Right hindlimb (tissue), 1 donor: ENCODE results near the gene THSD4.

ENCODE experiments used
- DNase-seq: peaks from one replicate; pipeline ENCODE4 v3.0.0-alpha.2; 2018

THSD4 gene

GRCh38 chr15:71272932-71273331 is 157.7 kb downstream of the THSD4 start:
- no peak for DNase-seq

- DNase-seq: peak; percentile 64
Observed at GRCh38 chr15:71273731-71274447, 158.6 kb downstream of the THSD4 start.

GRCh38 chr15:71274448-71274798 is 159.2 kb downstream of the THSD4 start:
- DNase-seq: no peak

- no peak for DNase-seq
Observed at GRCh38 chr15:71275098-71275497, 159.8 kb downstream of the THSD4 start.

- no peak for DNase-seq
Observed at GRCh38 chr15:71275566-71276335, 160.5 kb downstream of the THSD4 start.

- DNase-seq: no peak
Observed at GRCh38 chr15:71276336-71276665, 161.0 kb downstream of the THSD4 start.

GRCh38 chr15:71278989-71279756 is 163.9 kb downstream of the THSD4 start:
- DNase-seq: peak; percentile 63

GRCh38 chr15:71279757-71280141 is 164.5 kb downstream of the THSD4 start:
- no peak for DNase-seq

GRCh38 chr15:71280206-71280605 is 164.9 kb downstream of the THSD4 start:
- DNase-seq: no peak

GRCh38 chr15:71281256-71281655 is 166.0 kb downstream of the THSD4 start:
- DNase-seq: no peak

- DNase-seq: peak; percentile 34
Observed at GRCh38 chr15:71282076-71282475, 166.8 kb downstream of the THSD4 start.

GRCh38 chr15:71288348-71288955 is 173.2 kb downstream of the THSD4 start:
- no peak for DNase-seq

- DNase-seq: no peak
Observed at GRCh38 chr15:71290002-71290401, 174.7 kb downstream of the THSD4 start.

- DNase-seq: peak; percentile 38
Observed at GRCh38 chr15:71290881-71291635, 175.8 kb downstream of the THSD4 start.

GRCh38 chr15:71291723-71292122 is 176.5 kb downstream of the THSD4 start:
- DNase-seq: no peak

GRCh38 chr15:71293723-71294122 is 178.5 kb downstream of the THSD4 start:
- no peak for DNase-seq

GRCh38 chr15:71294251-71294910 is 179.1 kb downstream of the THSD4 start:
- DNase-seq: no peak

GRCh38 chr15:71294911-71295602 is 179.8 kb downstream of the THSD4 start:
- no peak for DNase-seq

GRCh38 chr15:71295603-71296314 is 180.5 kb downstream of the THSD4 start:
- DNase-seq: no peak

- no peak for DNase-seq
Observed at GRCh38 chr15:71296315-71296679, 181.0 kb downstream of the THSD4 start.
